Subcutaneous abdominal adipose tissue (tissue), 5 donors: ENCODE measurements around the gene TBCE.

Experiments
- H3K27ac ChIP-seq: one replicate; pipeline ENCODE4 v1.7.0; 2013; ENCODE audit warnings: low read depth, mild to moderate bottlenecking, inconsistent platforms, low read length, moderate library complexity
- H3K27me3 ChIP-seq, 5 donors: one replicate each; pipeline ENCODE4 v1.7.0; 2013; ENCODE audit warnings: low read length in 5 of 5, inconsistent platforms in 1 of 5; ENCODE audit not compliant: control insufficient read depth in 5 of 5, insufficient read depth in 4 of 5
- H3K36me3 ChIP-seq, 5 donors: one replicate each; pipeline ENCODE4 v1.7.0; 2013; ENCODE audit warnings: low read length in 5 of 5; ENCODE audit not compliant: control insufficient read depth in 5 of 5, insufficient read depth in 5 of 5
- H3K4me1 ChIP-seq, 5 donors: one replicate each; pipeline ENCODE4 v1.7.0; 2013; ENCODE audit warnings: low read length in 5 of 5, mild to moderate bottlenecking in 3 of 5, moderate library complexity in 1 of 5; ENCODE audit not compliant: control insufficient read depth in 5 of 5, insufficient read depth in 5 of 5
- H3K4me3 ChIP-seq, 5 donors: one replicate each; pipeline ENCODE4 v1.7.0; 2013; ENCODE audit warnings: low read length in 5 of 5, low read depth in 1 of 5
- H3K9ac ChIP-seq, 5 donors: one replicate each; pipeline ENCODE4 v1.7.0; 2013; ENCODE audit warnings: low read length in 5 of 5, mild to moderate bottlenecking in 4 of 5, moderate library complexity in 3 of 5
- H3K9me3 ChIP-seq, 5 donors: one replicate each; pipeline ENCODE4 v1.7.0; 2013; ENCODE audit warnings: low read length in 5 of 5; ENCODE audit not compliant: control insufficient read depth in 5 of 5
- donor health status: healthy.
- donor health status: healthy.
- donor health status: healthy.
- donor health status: healthy.
- donor health status: healthy.

Gene TBCE

DNA sequence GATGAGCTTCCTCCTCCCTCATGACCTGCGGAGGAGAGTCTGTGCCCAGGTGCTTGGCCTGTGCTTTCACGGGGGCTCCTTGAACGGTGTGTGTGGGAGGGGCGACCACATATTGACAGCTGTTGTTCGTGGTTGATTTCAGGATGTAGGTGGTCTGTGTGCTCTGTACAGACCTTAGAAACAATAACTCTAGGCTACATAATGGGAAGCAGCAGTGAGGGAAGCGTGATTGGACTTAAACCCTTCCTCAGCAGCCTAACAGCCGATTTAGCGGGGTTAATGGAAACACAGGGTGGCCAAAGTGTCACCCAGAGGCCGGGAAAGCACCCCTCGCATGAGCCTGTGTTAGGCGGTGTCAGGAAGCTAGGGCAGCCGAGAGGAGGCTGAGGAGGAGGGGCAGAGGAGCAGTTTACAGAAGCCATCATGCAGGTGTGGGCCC, 56.0 kb downstream of the TBCE start:
- no peaks in the 10 kb centered on the region for H3K4me1 ChIP-seq
- H3K27ac ChIP-seq = no peak overlapping the region
- no peaks in the 10 kb centered on the region for H3K27me3 ChIP-seq
- H3K36me3 ChIP-seq = peaks cover 0 to 9% (median 6%) of the 10 kb centered on the region in 5 donors
- H3K9ac ChIP-seq = no peak overlapping the region
- H3K9me3 ChIP-seq = no peaks in the 10 kb centered on the region
- H3K4me3 ChIP-seq = no peak overlapping the region

GRCh38 chr1:235424092-235424491, 56.9 kb downstream of the TBCE start:
- H3K36me3 ChIP-seq = peaks cover 0 to 6% (median 5%) of the 10 kb centered on the region in 5 donors
- H3K9me3 ChIP-seq = no peaks in the 10 kb centered on the region
- H3K4me3 ChIP-seq = no peak overlapping the region
- H3K27ac ChIP-seq = no peak overlapping the region
- H3K9ac ChIP-seq = no peak overlapping the region
- H3K27me3 ChIP-seq = no peaks in the 10 kb centered on the region
- H3K4me1 ChIP-seq = no peaks in the 10 kb centered on the region

DNA sequence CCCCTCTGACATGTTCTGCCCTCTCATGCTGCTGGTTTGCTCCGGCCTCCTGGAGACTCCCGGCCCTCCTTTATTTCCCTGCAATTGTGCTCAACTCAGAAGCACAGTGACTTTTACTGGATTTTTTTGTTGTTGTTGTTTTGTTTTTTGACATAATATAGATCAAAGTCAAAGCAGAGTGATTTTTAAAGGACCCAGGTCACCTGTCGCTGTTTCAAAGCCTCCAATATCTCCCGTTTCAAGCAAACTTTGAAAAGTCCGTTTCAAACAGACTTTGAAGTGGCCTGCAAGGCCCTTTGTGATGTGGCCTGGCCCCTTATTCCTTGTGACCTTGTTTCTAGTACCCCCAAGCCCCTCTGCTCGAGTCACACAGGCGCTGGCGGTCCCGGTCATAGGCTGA, 58.1 kb downstream of the TBCE start:
- Histone ChIP-seq H3K36me3 (peaks cover 0 to 8% (median 6%) of the 10 kb centered on the region in 5 donors), H3K4me3 (no peak overlapping the region), H3K4me1 (no peaks in the 10 kb centered on the region), H3K9ac (no peak overlapping the region), H3K27ac (no peak overlapping the region), H3K27me3 (no peaks in the 10 kb centered on the region), H3K9me3 (no peaks in the 10 kb centered on the region)

GRCh38 chr1:235426143-235426542, 58.9 kb downstream of the TBCE start:
- Histone ChIP-seq H3K4me1 (peaks cover 0 to 4% (median 2%) of the 10 kb centered on the region in 5 donors), H3K9me3 (no peaks in the 10 kb centered on the region), H3K4me3 (no peak overlapping the region), H3K27ac (no peak overlapping the region), H3K36me3 (peaks cover 4 to 8% (median 6%) of the 10 kb centered on the region in 5 donors), H3K9ac (no peak overlapping the region), H3K27me3 (no peaks in the 10 kb centered on the region)

DNA sequence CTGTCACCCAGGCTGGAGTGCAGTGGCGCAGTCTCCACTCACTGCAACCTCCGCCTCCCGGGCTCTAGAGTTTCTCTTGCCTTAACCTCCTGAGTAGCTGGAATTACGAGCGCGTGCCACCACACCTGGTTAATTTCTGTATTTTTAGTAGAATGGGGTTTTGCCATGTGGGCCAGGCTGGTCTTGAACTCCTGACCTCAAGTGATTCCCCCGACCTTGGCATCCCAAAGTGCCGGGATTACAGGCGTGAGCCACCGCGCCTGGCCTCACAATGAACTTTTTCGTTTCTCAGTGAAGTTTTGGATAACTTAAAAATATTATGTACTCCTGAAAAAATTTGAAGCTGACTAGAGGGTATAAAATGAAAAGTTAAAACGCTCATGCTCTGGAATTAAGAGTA, 59.5 kb downstream of the TBCE start:
- Histone ChIP-seq H3K27ac (no peak overlapping the region), H3K9me3 (no peaks in the 10 kb centered on the region), H3K27me3 (no peaks in the 10 kb centered on the region), H3K9ac (no peak overlapping the region), H3K4me3 (no peak overlapping the region), H3K36me3 (peaks cover 4 to 8% (median 6%) of the 10 kb centered on the region in 5 donors), H3K4me1 (peaks cover 0 to 5% (median 2%) of the 10 kb centered on the region in 5 donors)

DNA sequence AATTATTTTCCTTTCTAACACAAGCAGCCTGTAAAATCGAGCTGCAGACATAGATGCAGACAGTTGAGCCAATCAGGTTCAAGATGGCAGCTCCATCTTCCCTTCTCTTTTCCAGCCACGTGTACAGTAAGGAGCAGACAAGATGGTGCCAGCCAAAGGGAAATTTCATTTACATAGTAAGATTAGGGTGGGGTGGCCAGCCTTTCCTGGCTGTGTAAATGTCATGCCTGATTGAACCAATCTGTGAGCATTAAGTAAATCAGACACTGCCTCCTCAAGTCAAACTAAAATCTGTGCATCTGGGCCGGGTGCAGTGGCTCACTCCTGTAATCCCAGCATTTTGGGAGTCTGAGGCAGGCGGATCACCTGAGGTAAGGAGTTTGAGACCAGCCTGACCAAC, 60.2 kb downstream of the TBCE start:
- Histone ChIP-seq H3K27ac (no peak overlapping the region), H3K4me1 (peaks cover 0 to 5% (median 2%) of the 10 kb centered on the region in 5 donors), H3K4me3 (no peak overlapping the region), H3K36me3 (peaks cover 4 to 10% (median 10%) of the 10 kb centered on the region in 5 donors), H3K9me3 (no peaks in the 10 kb centered on the region), H3K27me3 (no peaks in the 10 kb centered on the region), H3K9ac (no peak overlapping the region)

- Histone ChIP-seq H3K9me3 (no peaks in the 10 kb centered on the region), H3K4me1 (peaks cover 0 to 5% (median 2%) of the 10 kb centered on the region in 5 donors), H3K4me3 (no peak overlapping the region), H3K27ac (no peak overlapping the region), H3K9ac (no peak overlapping the region), H3K36me3 (peaks cover 4 to 23% (median 16%) of the 10 kb centered on the region in 5 donors), H3K27me3 (no peaks in the 10 kb centered on the region)
These were observed 61.9 kb downstream of the TBCE start for GRCh38 chr1:235429143-235429542.

DNA sequence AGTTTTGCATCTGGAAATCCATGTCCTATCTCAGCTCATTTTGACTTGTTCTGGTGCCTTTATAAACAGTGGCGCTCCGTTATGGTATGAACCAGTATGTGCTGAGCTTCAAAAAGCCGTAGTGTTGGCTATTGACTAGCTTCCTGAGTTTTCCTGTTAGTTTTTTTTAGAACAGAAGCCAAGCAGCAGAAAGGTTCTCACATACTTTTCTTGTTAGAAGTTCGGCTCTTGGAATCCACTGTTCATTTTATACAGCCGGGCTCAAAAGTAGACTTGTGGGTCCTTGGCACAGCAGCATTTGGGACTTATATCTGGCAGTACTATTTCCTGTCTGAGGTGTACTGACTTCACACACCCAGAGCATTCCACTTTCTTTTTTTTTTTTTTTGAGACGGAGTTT, 63.8 kb downstream of the TBCE start:
- Histone ChIP-seq H3K27me3 (no peaks in the 10 kb centered on the region), H3K27ac (no peak overlapping the region), H3K9ac (no peak overlapping the region), H3K4me1 (peaks cover 0 to 5% (median 2%) of the 10 kb centered on the region in 5 donors), H3K4me3 (no peak overlapping the region), H3K9me3 (no peaks in the 10 kb centered on the region), H3K36me3 (peaks cover 8 to 32% (median 22%) of the 10 kb centered on the region in 5 donors)

DNA sequence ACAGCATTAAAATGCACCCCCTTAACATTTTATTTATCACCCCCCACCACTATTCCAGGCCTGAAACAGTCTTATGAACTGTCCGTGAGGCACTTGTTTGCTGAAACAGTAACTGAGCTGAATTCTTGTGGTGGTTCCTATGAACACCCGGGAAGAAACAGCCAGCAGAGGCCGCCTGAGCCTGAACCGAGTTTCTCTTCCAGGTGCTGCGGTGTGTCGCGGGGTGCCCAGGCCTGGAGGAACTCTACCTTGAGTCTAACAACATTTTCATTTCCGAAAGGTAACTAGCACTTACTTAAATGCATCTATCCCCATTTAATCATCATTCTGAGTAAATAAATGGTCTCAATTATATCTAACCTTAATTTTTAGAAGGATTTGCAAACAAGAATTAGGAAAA, 66.8 kb downstream of the TBCE start:
- Histone ChIP-seq H3K36me3 (peaks cover 17 to 56% (median 44%) of the 10 kb centered on the region in 5 donors), H3K4me1 (peaks cover 0 to 5% (median 2%) of the 10 kb centered on the region in 5 donors), H3K27me3 (no peaks in the 10 kb centered on the region), H3K9ac (no peak overlapping the region), H3K4me3 (no peak overlapping the region), H3K9me3 (no peaks in the 10 kb centered on the region), H3K27ac (no peak overlapping the region)

- Histone ChIP-seq H3K4me1 (no peaks in the 10 kb centered on the region), H3K4me3 (no peak overlapping the region), H3K27ac (no peak overlapping the region), H3K36me3 (peaks cover 28 to 79% (median 70%) of the 10 kb centered on the region in 5 donors), H3K27me3 (no peaks in the 10 kb centered on the region), H3K9me3 (no peaks in the 10 kb centered on the region), H3K9ac (no peak overlapping the region)
These were observed 74.0 kb downstream of the TBCE start for GRCh38 chr1:235441159-235441685.
